ENCODE measurements around the gene MGAT3.

MGAT3 gene

GRCh38 chr22:39443398-39443797 lies 13.4 kb upstream of the MGAT3 start:
- H3K9me3 ChIP-seq (replicated peaks; ENCODE audit: insufficient read depth, low read length) = no peaks in the 10 kb centered on the region
- H4K20me1 ChIP-seq (ENCODE audit: insufficient read depth, low read length) = no peaks in the 10 kb centered on the region
- no peaks in the 10 kb centered on the region for H3K27me3 ChIP-seq (replicated peaks; ENCODE audit: insufficient read depth, low read length)
- H3F3A ChIP-seq (ENCODE audit: insufficient read depth, low read length) = peaks cover 43% of the 10 kb centered on the region
- DNase-seq = no peak
- H3K9ac ChIP-seq (ENCODE audit: low read length) = no peak overlapping the region
- H2AFZ ChIP-seq (ENCODE audit: low read length) = no peak overlapping the region
- H3K9me2 ChIP-seq (replicated peaks; ENCODE audit: insufficient read depth, low read length) = no peaks in the 10 kb centered on the region
- no peaks in the 10 kb centered on the region for H3K36me3 ChIP-seq (replicated peaks; ENCODE audit: insufficient read depth, low read length)
- H3K4me1 ChIP-seq (ENCODE audit: low read length) = peaks cover 38% of the 10 kb centered on the region
- no peak overlapping the region for H3K4me2 ChIP-seq (ENCODE audit: low read depth, low read length)
- H3K79me2 ChIP-seq (ENCODE audit: low read length) = peaks cover 8% of the 10 kb centered on the region
- TF ChIP-seq EZH2phosphoT487 (IDR thresholded peaks at IDR 0.05; ENCODE audit: low read length) (no peak), EZH2 (optimal IDR thresholded peaks at IDR 0.05; ENCODE audit: low read depth, low read length) (no peak), CTCF (IDR thresholded peaks at IDR 0.05; ENCODE audit: low read length) (no peak)
- no peak overlapping the region for H3K4me3 ChIP-seq (ENCODE audit: low read length)
- H3K27ac ChIP-seq (ENCODE audit: low read length) = no peak overlapping the region

GRCh38 chr22:39444247-39444800 lies 12.5 kb upstream of the MGAT3 start:
- Histone ChIP-seq H3K27ac (ENCODE audit: low read length) (no peak overlapping the region), H3K36me3 (replicated peaks; ENCODE audit: insufficient read depth, low read length) (no peaks in the 10 kb centered on the region), H3K4me1 (ENCODE audit: low read length) (peaks cover 37% of the 10 kb centered on the region), H3K79me2 (ENCODE audit: low read length) (peaks cover 18% of the 10 kb centered on the region), H3K27me3 (replicated peaks; ENCODE audit: insufficient read depth, low read length) (no peaks in the 10 kb centered on the region), H3K9me2 (replicated peaks; ENCODE audit: insufficient read depth, low read length) (no peaks in the 10 kb centered on the region), H2AFZ (ENCODE audit: low read length) (no peak overlapping the region), H4K20me1 (ENCODE audit: insufficient read depth, low read length) (no peaks in the 10 kb centered on the region), H3K4me3 (ENCODE audit: low read length) (no peak overlapping the region), H3F3A (ENCODE audit: insufficient read depth, low read length) (peaks cover 36% of the 10 kb centered on the region), H3K4me2 (ENCODE audit: low read depth, low read length) (no peak overlapping the region), H3K9me3 (replicated peaks; ENCODE audit: insufficient read depth, low read length) (no peaks in the 10 kb centered on the region), H3K9ac (ENCODE audit: low read length) (no peak overlapping the region)
- no peak for DNase-seq
- no peak for TF ChIP-seq EZH2 (optimal IDR thresholded peaks at IDR 0.05; ENCODE audit: low read depth, low read length)
- no peak for TF ChIP-seq EZH2phosphoT487 (IDR thresholded peaks at IDR 0.05; ENCODE audit: low read length)
- no peak for TF ChIP-seq CTCF (IDR thresholded peaks at IDR 0.05; ENCODE audit: low read length)

- Histone ChIP-seq H3K9me3 (replicated peaks; ENCODE audit: insufficient read depth, low read length) (no peaks in the 10 kb centered on the region), H3K4me2 (ENCODE audit: low read depth, low read length) (no peak overlapping the region), H3K36me3 (replicated peaks; ENCODE audit: insufficient read depth, low read length) (no peaks in the 10 kb centered on the region), H3K27ac (ENCODE audit: low read length) (peak overlapping the region; percentile 96; the same call in 1 of the 2 replicates), H3K4me1 (ENCODE audit: low read length) (peaks cover 40% of the 10 kb centered on the region), H3K9ac (ENCODE audit: low read length) (no peak overlapping the region), H2AFZ (ENCODE audit: low read length) (no peak overlapping the region), H3F3A (ENCODE audit: insufficient read depth, low read length) (peaks cover 33% of the 10 kb centered on the region), H3K79me2 (ENCODE audit: low read length) (peaks cover 24% of the 10 kb centered on the region), H4K20me1 (ENCODE audit: insufficient read depth, low read length) (no peaks in the 10 kb centered on the region), H3K4me3 (ENCODE audit: low read length) (no peak overlapping the region), H3K27me3 (replicated peaks; ENCODE audit: insufficient read depth, low read length) (no peaks in the 10 kb centered on the region), H3K9me2 (replicated peaks; ENCODE audit: insufficient read depth, low read length) (no peaks in the 10 kb centered on the region)
- no peak for DNase-seq
- TF ChIP-seq CTCF (IDR thresholded peaks at IDR 0.05; ENCODE audit: low read length) (no peak), EZH2 (optimal IDR thresholded peaks at IDR 0.05; ENCODE audit: low read depth, low read length) (no peak), EZH2phosphoT487 (IDR thresholded peaks at IDR 0.05; ENCODE audit: low read length) (no peak)
Observed at GRCh38 chr22:39444937-39445465, 11.8 kb upstream of the MGAT3 start.

Measured in MM.1S (cell line).